ACHN (cell line): ENCODE results near the gene IRX4.

ENCODE experiments used
- DNase-seq: peaks from one replicate; pipeline ENCODE4 v3.0.0-alpha.2; 2015
- in situ Hi-C: cut with HindIII; loops from 2 replicates; pipeline ENCODE4 v1.10.0; 2017; ENCODE audit warnings: low sequenced_read_pairs, low pct_ligation_motif_present, low pct_unique_long_range_greater_than_20kb

Gene IRX4

GRCh38 chr5:1882337-1883119 lies at the start of gene IRX4:
Gene IRX4, minus strand, starts transcription at chr5:1882925. Its CDS starts 278 bp downstream, at chr5:1882647.
- in situ Hi-C loops: no loop called here

GRCh38 chr5:1931604-1932231 lies 49.0 kb upstream of the IRX4 start:
- no peak for DNase-seq
- in situ Hi-C loops: no loop called here

More at GRCh38 chr5:1882337-1883119, at the start of gene IRX4:
- DNase-seq: no peak

GRCh38 chr5:1930880-1931603 lies 48.3 kb upstream of the IRX4 start:
- in situ Hi-C loops: no loop called here
- no peak for DNase-seq

- DNase-seq: no peak
- in situ Hi-C loops: no loop called here
Measured at GRCh38 chr5:1930501-1930879, 47.8 kb upstream of the IRX4 start.

- in situ Hi-C loops: no loop called here
Measured at GRCh38 chr5:1929108-1929991, 46.6 kb upstream of the IRX4 start.

GRCh38 chr5:1926471-1927341 lies 44.0 kb upstream of the IRX4 start:
- in situ Hi-C loops: no loop called here
- no peak for DNase-seq

More at GRCh38 chr5:1929108-1929991, 46.6 kb upstream of the IRX4 start:
- no peak for DNase-seq

- in situ Hi-C loops: no loop called here
- no peak for DNase-seq
Measured at GRCh38 chr5:1926071-1926440, 43.3 kb upstream of the IRX4 start.

GRCh38 chr5:1925111-1926070 lies 42.7 kb upstream of the IRX4 start:
- DNase-seq: no peak
- in situ Hi-C loops: no loop called here

- in situ Hi-C loops: no loop called here
- no peak for DNase-seq
Measured at GRCh38 chr5:1923766-1924165, 41.0 kb upstream of the IRX4 start.

- in situ Hi-C loops: no loop called here
- no peak for DNase-seq
Measured at GRCh38 chr5:1923341-1923740, 40.6 kb upstream of the IRX4 start.

- no peak for DNase-seq
- in situ Hi-C loops: no loop called here
Measured at GRCh38 chr5:1921711-1922110, 39.0 kb upstream of the IRX4 start.

- in situ Hi-C loops: no loop called here
- DNase-seq: no peak
Measured at GRCh38 chr5:1919750-1920149, 37.0 kb upstream of the IRX4 start.

- DNase-seq: no peak
- in situ Hi-C loops: no loop called here
Measured at GRCh38 chr5:1919209-1919566, 36.5 kb upstream of the IRX4 start.

- DNase-seq: no peak
- in situ Hi-C loops: no loop called here
Measured at GRCh38 chr5:1918488-1919208, 35.9 kb upstream of the IRX4 start.

- in situ Hi-C loops: no loop called here
- no peak for DNase-seq
Measured at GRCh38 chr5:1917830-1918487, 35.2 kb upstream of the IRX4 start.
